ENCODE results near the gene PARN. TPM values are rescaled to one million over a fixed set of nuclear protein-coding genes. Genes with fewer than 3 reads are reported as not detected.

Gene PARN
- total and polyA plus RNA-seq, 2 experiments from 2014 or later = 32.5 to 61.3 TPM

GRCh38 chr16:14485121-14485551, 144.9 kb downstream of the PARN start:
- Histone ChIP-seq H3K79me2 (replicated peaks; ENCODE audit: insufficient read depth) (0 out of 2 replicates have a peak, but pooled peaks cover 2% of the 10 kb centered on the region), H3F3A (replicated peaks; ENCODE audit: low read depth) (no peaks in the 10 kb centered on the region), H3K4me3 (no peak overlapping the region), H3K4me1 (ENCODE audit: insufficient read depth) (peaks cover 30% of the 10 kb centered on the region), H3K27ac (ENCODE audit: low read depth) (no peak overlapping the region), H3K27me3 (ENCODE audit: insufficient read depth) (no peaks in the 10 kb centered on the region), H4K20me1 (replicated peaks; ENCODE audit: insufficient read depth) (peaks cover 5% of the 10 kb centered on the region; the same call in 1 of the 2 replicates), H3K36me3 (ENCODE audit: insufficient read depth) (0 out of 2 replicates have a peak, but pooled peaks cover 4% of the 10 kb centered on the region), H3K4me2 (no peak overlapping the region), H3K9me2 (ENCODE audit: insufficient read depth) (no peaks in the 10 kb centered on the region; the same call in 1 of the 2 replicates), H2AFZ (no peak overlapping the region)
- Mint-ChIP-seq H3K4me3 (no peak overlapping the region), H3K9me3 (peaks cover 4% of the 10 kb centered on the region; the same call in 2 of the 3 replicates), H3K27me3 (ENCODE audit: insufficient read depth, low read depth, poor library complexity) (peaks cover 6% of the 10 kb centered on the region), H3K36me3 (ENCODE audit: low read depth) (peaks cover 25% of the 10 kb centered on the region), H3K27ac (no peak overlapping the region), H3K4me1 (peaks cover 37% of the 10 kb centered on the region)
- no peak for TF ChIP-seq STAT1 (IDR thresholded peaks at IDR 0.05; ENCODE audit: unreplicated experiment)
- no peak for TF ChIP-seq EZH2phosphoT487 (IDR thresholded peaks at IDR 0.05; ENCODE audit: unreplicated experiment)
- no peak for TF ChIP-seq ZNF331 (CRISPR knock-in tag; IDR thresholded peaks at IDR 0.05; ENCODE audit: low read depth)
- no peak for TF ChIP-seq POLR2AphosphoS5 (IDR thresholded peaks at IDR 0.05; ENCODE audit: low read depth)
- TF ChIP-seq NANOG (IDR thresholded peaks at IDR 0.05; ENCODE audit: borderline replicate concordance) = no peak
- TF ChIP-seq, protein P1, sequence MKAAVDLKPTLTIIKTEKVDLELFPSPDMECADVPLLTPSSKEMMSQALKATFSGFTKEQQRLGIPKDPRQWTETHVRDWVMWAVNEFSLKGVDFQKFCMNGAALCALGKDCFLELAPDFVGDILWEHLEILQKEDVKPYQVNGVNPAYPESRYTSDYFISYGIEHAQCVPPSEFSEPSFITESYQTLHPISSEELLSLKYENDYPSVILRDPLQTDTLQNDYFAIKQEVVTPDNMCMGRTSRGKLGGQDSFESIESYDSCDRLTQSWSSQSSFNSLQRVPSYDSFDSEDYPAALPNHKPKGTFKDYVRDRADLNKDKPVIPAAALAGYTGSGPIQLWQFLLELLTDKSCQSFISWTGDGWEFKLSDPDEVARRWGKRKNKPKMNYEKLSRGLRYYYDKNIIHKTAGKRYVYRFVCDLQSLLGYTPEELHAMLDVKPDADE (IDR thresholded peaks at IDR 0.05) = no peak
- no peak for TF ChIP-seq REST (IDR thresholded peaks at IDR 0.05; ENCODE audit: unreplicated experiment)
- no peak for TF ChIP-seq JUNB (IDR thresholded peaks at IDR 0.05; ENCODE audit: unreplicated experiment)
- TF ChIP-seq EZH2 (IDR thresholded peaks at IDR 0.05; ENCODE audit: low read depth, unreplicated experiment) = no peak
- TF ChIP-seq CTCF (conservative IDR thresholded peaks at IDR 0.05; ENCODE audit: low read depth in 2 of 2) = no peak
- TF ChIP-seq CREB1 (CRISPR knock-in tag; IDR thresholded peaks at IDR 0.05; ENCODE audit: low read depth) = no peak
- TF ChIP-seq ZNF462 (CRISPR knock-in tag; IDR thresholded peaks at IDR 0.05) = no peak
- no peak for TF ChIP-seq ZNF114 (CRISPR knock-in tag; IDR thresholded peaks at IDR 0.05)
- no peak for DNase-seq (ENCODE audit: low spot score)
- no peak for ATAC-seq

Measured in GM23338 (cell line).